WTC11 (cell line): Measurements from ENCODE around the gene DDR2. TPM values are rescaled to one million over a fixed set of nuclear protein-coding genes. Genes with fewer than 3 reads are reported as not detected.
"Not testable (repeated sequence)": the region's sequence is repeated elsewhere in the genome, so short reads cannot be mapped to it uniquely, and the experiment has no call there.

Source experiments
- ATAC-seq: fragments of 200-7000 bp; cut with Tn5 transposase; 2 replicates; pipeline ENCODE4 v1.10.0; 2021; ENCODE audit warnings: mild to moderate bottlenecking, moderate library complexity
- Bru-seq: library from RNA; stranded (reverse); fragments of 400-500 nt; gene quantifications from one replicate; lab custom pipeline; 2021; lab: Mats Ljungman, UMichigan
- CTCF ChIA-PET: fragments of 300-600 bp; sonication (Branson Sonifier 250); formaldehyde crosslinking; loops from one replicate; lab custom pipeline; 2021; ENCODE audit warnings: antibody characterized with exemption; lab: Charles Lee
- POLR2A ChIA-PET: fragments of 350-600 bp; sonication (Branson Sonifier 250); formaldehyde crosslinking; loops from one replicate; lab custom pipeline; 2021; ENCODE audit warnings: antibody characterized with exemption; lab: Charles Lee
- DNase-seq: peaks from one replicate; pipeline ENCODE4 v3.0.0; 2021; ENCODE audit warnings: low spot score
- H3K27ac Mint-ChIP-seq: 2 replicates; pipeline ENCODE4 v1.8.0; 2021; ENCODE audit warnings: mixed read lengths
- H3K27me3 Mint-ChIP-seq: 2 replicates; pipeline ENCODE4 v1.8.0; 2021; ENCODE audit warnings: low read depth, mild to moderate bottlenecking, moderate library complexity, mixed read lengths
- H3K36me3 Mint-ChIP-seq: 2 replicates; pipeline ENCODE4 v1.8.0; 2021; ENCODE audit warnings: mixed read lengths
- H3K4me1 Mint-ChIP-seq: 2 replicates; pipeline ENCODE4 v1.8.0; 2022; ENCODE audit warnings: mixed read lengths
- H3K4me3 Mint-ChIP-seq: 2 replicates; pipeline ENCODE4 v1.8.0; 2021; ENCODE audit warnings: mild to moderate bottlenecking, moderate library complexity, mixed read lengths
- H3K9me3 Mint-ChIP-seq: 2 replicates; pipeline ENCODE4 v1.8.0; 2021; ENCODE audit warnings: mixed read lengths
- ATF2 ChIP-seq: sonication (generic); formaldehyde crosslinking; IDR thresholded peaks from 2 replicates; pipeline ENCODE4 v1.8.1; 2022; ENCODE audit warnings: low read depth, missing genetic modification reagents, borderline replicate concordance
- ATF6 ChIP-seq: sonication (generic); formaldehyde crosslinking; IDR thresholded peaks from 2 replicates; pipeline ENCODE4 v1.8.1; 2023; ENCODE audit warnings: mild to moderate bottlenecking, missing genetic modification reagents
- HMGA2 ChIP-seq: fragments of 250-450 bp; sonication (Bioruptor Pico); IDR thresholded peaks from 2 replicates; pipeline ENCODE4 v1.4.0; 2021; ENCODE audit warnings: mild to moderate bottlenecking, moderate library complexity
- JAZF1 ChIP-seq: fragments of 250-450 bp; sonication (Bioruptor Pico); IDR thresholded peaks from 2 replicates; pipeline ENCODE4 v1.9.0; 2021; ENCODE audit warnings: moderate library complexity, mild to moderate bottlenecking, inconsistent platforms
- MLX ChIP-seq: sonication (generic); formaldehyde crosslinking; IDR thresholded peaks from 2 replicates; pipeline ENCODE4 v1.8.1; 2023; ENCODE audit warnings: mild to moderate bottlenecking, missing genetic modification reagents, moderate library complexity
- MXD4 ChIP-seq: fragments of 250-450 bp; sonication (Bioruptor Pico); IDR thresholded peaks from 2 replicates; pipeline ENCODE4 v1.8.0; 2021; ENCODE audit warnings: mild to moderate bottlenecking, moderate library complexity, borderline replicate concordance
- NFATC4 ChIP-seq: fragments of 250-450 bp; sonication (Bioruptor Pico); IDR thresholded peaks from 2 replicates; pipeline ENCODE4 v1.9.0; 2021; ENCODE audit warnings: mild to moderate bottlenecking
- NR3C1 ChIP-seq: sonication (generic); formaldehyde crosslinking; conservative IDR thresholded peaks from 2 replicates; pipeline ENCODE4 v1.8.1; 2023; ENCODE audit warnings: low read depth, mild to moderate bottlenecking, missing genetic modification reagents
- RORB ChIP-seq: fragments of 250-450 bp; sonication (Bioruptor Pico); IDR thresholded peaks from 2 replicates; pipeline ENCODE4 v1.9.0; 2021; ENCODE audit warnings: mild to moderate bottlenecking
- USF1 ChIP-seq: sonication (generic); formaldehyde crosslinking; IDR thresholded peaks from 2 replicates; pipeline ENCODE4 v1.8.0; 2022; ENCODE audit warnings: mild to moderate bottlenecking, missing genetic modification reagents
- ZNF219 ChIP-seq: sonication (generic); formaldehyde crosslinking; IDR thresholded peaks from 2 replicates; pipeline ENCODE4 v1.8.0; 2023; ENCODE audit warnings: missing genetic modification reagents, mild to moderate bottlenecking, borderline replicate concordance
- ZNF263 ChIP-seq: sonication (generic); formaldehyde crosslinking; IDR thresholded peaks from 2 replicates; pipeline ENCODE4 v1.8.1; 2022; ENCODE audit warnings: low read depth, mild to moderate bottlenecking, moderate library complexity, missing genetic modification reagents
- long read RNA-seq, 3 experiments: library from RNA in 1 of 3; library from capped mRNA in 1 of 3; library from polyadenylated mRNA in 1 of 3; unstranded in 2 of 3; stranded (forward) in 1 of 3; transcript quantifications; one replicate each; pipeline ENCODE4 v2.0.0, GENCODE V29; 2021
- total RNA-seq: library from RNA; stranded (reverse); gene quantifications from 3 replicates; pipeline ENCODE4 v1.2.3, GENCODE V29; 2021

Gene DDR2
- total RNA-seq, result 0.34 to 0.85 TPM (median 0.46 TPM) in 3 replicates
- Bru-seq, nascent RNA, result percentile 29 among the genes with signal in this experiment
- long read RNA-seq, experiment 1, partial matches to known transcripts, result 0 of 2 reads
- long read RNA-seq, experiment 1, other reads (novel, unspliced or antisense), result 2 of 2 reads
- long read RNA-seq, experiment 2, result 0 reads
- long read RNA-seq, experiment 3, result 0 reads

- H3K27me3 Mint-ChIP-seq, result no peaks in the 10 kb centered on the region
- DNase-seq, result no peak
- peaks cover 21% of the 10 kb centered on the region for H3K4me1 Mint-ChIP-seq
- ChIA-PET CTCF (interaction anchor here (0.6 to 1.1 kb wide), 4 partner anchors 11 to 595 kb away, joined by 3 to 5 read pairs (median 4); no protein-coding TSS in a partner anchor), POLR2A (no interaction called here)
- no peak for ATAC-seq
- no peaks in the 10 kb centered on the region for H3K36me3 Mint-ChIP-seq
- TF ChIP-seq HMGA2 (CRISPR knock-in tag) (no peak), NFATC4 (CRISPR knock-in tag) (no peak), MXD4 (CRISPR knock-in tag) (no peak)
- no peaks in the 10 kb centered on the region for H3K9me3 Mint-ChIP-seq
- H3K4me3 Mint-ChIP-seq, result no peak within 1 kb of the TSS
- peak within 1 kb of the TSS; percentile 60 for H3K27ac Mint-ChIP-seq
Observed at GRCh38 chr1:162632217-162632666, at the start of gene DDR2. Gene DDR2, plus strand, starts transcription at chr1:162632464. Its CDS starts 86,600 bp downstream, at chr1:162719064.

GRCh38 chr1:162582901-162583300, 49.4 kb upstream of the DDR2 start:
- not testable (repeated sequence) for H3K4me3 Mint-ChIP-seq, H3K27ac Mint-ChIP-seq, H3K4me1 Mint-ChIP-seq, H3K9me3 Mint-ChIP-seq, H3K27me3 Mint-ChIP-seq, ATAC-seq, H3K36me3 Mint-ChIP-seq, DNase-seq
- POLR2A ChIA-PET, result interaction anchor here (0.6 kb wide), 1 partner anchor 17 kb away, joined by 3 read pairs; no protein-coding TSS in a partner anchor
- CTCF ChIA-PET, result interaction anchor here (0.6 to 1.2 kb wide), 2 partner anchors 217 to 1343 kb away, joined by 3 to 7 read pairs; no protein-coding TSS in a partner anchor

GRCh38 chr1:162585101-162585500, 47.2 kb upstream of the DDR2 start:
- DNase-seq, H3K27me3 Mint-ChIP-seq, H3K36me3 Mint-ChIP-seq, CTCF ChIA-PET, POLR2A ChIA-PET, ATAC-seq, H3K4me3 Mint-ChIP-seq, H3K9me3 Mint-ChIP-seq, H3K27ac Mint-ChIP-seq, H3K4me1 Mint-ChIP-seq: not testable (repeated sequence)

GRCh38 chr1:162587347-162587746, 44.9 kb upstream of the DDR2 start:
- Mint-ChIP-seq H3K36me3 (0 out of 2 replicates have a peak, but pooled peaks cover 3% of the 10 kb centered on the region), H3K9me3 (no peaks in the 10 kb centered on the region), H3K27ac (no peak overlapping the region), H3K4me1 (no peaks in the 10 kb centered on the region)
- POLR2A ChIA-PET, result no interaction called here
- ATAC-seq, result no peak
- no peak for TF ChIP-seq USF1 (CRISPR knock-in tag)
- TF ChIP-seq JAZF1 (CRISPR knock-in tag), result no peak
- no peak for TF ChIP-seq ATF6 (CRISPR knock-in tag)
- no peak for TF ChIP-seq ATF2
- no peak for TF ChIP-seq RORB (CRISPR knock-in tag)
- no peak for TF ChIP-seq ZNF219 (CRISPR knock-in tag)
- no peak for TF ChIP-seq MLX (CRISPR knock-in tag)
- TF ChIP-seq ZNF263 (CRISPR knock-in tag), result no peak
- no peak for TF ChIP-seq NR3C1 (CRISPR knock-in tag)
- TF ChIP-seq, all 79 proteins: peak for 0
- CTCF ChIA-PET, result no interaction called here
- Mint-ChIP-seq H3K27me3 (no peaks in the 10 kb centered on the region), H3K4me3 (no peak overlapping the region)
- no peak for DNase-seq
